GM19328 (cell line): ENCODE measurements around the gene DAP3.
"Not testable (repeated sequence)": the region's sequence is repeated elsewhere in the genome, so short reads cannot be mapped to it uniquely, and the experiment has no call there.

ENCODE experiments used
- ATAC-seq: cut with Tn5 transposase; IDR thresholded peaks from one replicate; pipeline ENCODE4 v1.9.1; 2021; ENCODE audit warnings: mild to moderate bottlenecking, moderate library complexity; ENCODE audit not compliant: unreplicated experiment

DAP3 gene

DNA sequence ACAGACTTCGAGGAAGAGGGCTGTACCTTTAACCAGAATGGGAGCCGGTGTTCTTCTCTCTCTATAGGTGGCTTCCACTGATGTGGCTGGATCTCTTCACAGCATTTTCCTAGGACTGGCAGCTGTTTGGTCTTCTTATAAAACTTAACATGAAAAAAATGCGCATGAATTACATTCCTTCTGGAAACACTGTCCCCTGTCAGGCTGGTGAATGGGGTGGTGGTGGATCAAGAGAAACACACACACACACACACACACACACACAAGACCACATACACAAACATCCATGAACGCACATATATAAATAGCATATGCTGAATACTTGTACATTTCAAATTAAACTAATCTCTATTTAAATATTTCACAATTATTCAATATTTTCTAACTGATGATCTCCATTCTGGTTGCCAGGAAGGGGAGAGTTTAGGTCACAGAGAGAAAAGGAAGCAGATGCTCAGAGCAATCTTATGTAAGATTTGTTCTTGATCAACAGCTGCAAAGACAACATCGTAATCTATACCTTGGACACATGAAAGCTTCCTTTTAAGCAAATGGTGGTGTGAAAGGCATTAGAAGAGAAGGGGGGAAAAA, 78.6 kb downstream of the DAP3 start:
- ATAC-seq, result not testable (repeated sequence)

- ATAC-seq, result no peak
These were observed 80.4 kb downstream of the DAP3 start for GRCh38 chr1:155769257-155769656.

GRCh38 chr1:155773221-155773620, 84.3 kb downstream of the DAP3 start:
- no peak for ATAC-seq

- ATAC-seq, result no peak
These were observed 87.5 kb downstream of the DAP3 start for GRCh38 chr1:155776414-155776813.

DNA sequence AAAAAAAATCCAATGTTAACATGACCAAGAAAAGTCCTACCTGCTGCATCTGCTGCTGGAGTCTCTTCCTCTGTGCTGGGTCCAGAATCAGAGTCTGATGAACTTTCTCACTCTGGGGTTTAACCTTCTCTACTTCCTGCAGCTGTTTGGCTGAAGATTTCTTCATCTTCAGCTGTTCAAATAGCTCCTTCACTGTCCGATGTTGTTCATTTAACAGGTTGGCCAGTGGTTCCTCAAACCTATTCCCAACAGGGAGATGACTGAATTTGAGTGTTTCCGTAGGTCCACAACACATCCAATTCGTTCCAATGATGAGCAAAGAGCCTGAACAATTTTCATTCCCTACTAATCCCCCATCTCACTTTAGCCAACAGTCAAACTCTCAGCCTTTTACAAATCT, 88.7 kb downstream of the DAP3 start:
- no peak for ATAC-seq
